ENCODE data around the gene TCL1A.
"Not testable (repeated sequence)": the region's sequence is repeated elsewhere in the genome, so short reads cannot be mapped to it uniquely, and the experiment has no call there.

The TCL1A gene

GRCh38 chr14:95677179-95677835 is 36.6 kb downstream of the TCL1A start:
- DNase-seq (ENCODE audit: low read depth), result no peak

DNA sequence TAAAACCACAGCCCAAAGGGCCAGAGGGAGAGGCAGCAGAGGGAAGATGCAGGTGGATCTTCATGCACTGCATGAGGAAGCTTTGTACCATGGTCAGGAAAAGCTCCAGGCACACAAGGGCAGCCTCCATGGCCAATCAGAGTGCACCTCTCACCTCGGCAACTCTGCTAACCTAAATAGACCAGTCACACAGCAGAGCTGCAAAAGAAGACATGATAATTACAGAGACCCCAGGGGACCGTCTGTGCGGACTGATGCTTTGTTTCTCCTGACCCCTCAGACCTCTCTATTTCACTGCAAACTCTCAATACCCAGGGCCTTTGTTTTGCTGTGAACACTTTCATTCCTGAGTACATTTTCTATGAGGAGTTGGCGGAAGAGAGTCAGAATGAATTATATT is 38.4 kb downstream of the TCL1A start:
- no peak for DNase-seq (ENCODE audit: low read depth)

GRCh38 chr14:95674613-95675012 is 39.3 kb downstream of the TCL1A start:
- no peak for DNase-seq (ENCODE audit: low read depth)

DNA sequence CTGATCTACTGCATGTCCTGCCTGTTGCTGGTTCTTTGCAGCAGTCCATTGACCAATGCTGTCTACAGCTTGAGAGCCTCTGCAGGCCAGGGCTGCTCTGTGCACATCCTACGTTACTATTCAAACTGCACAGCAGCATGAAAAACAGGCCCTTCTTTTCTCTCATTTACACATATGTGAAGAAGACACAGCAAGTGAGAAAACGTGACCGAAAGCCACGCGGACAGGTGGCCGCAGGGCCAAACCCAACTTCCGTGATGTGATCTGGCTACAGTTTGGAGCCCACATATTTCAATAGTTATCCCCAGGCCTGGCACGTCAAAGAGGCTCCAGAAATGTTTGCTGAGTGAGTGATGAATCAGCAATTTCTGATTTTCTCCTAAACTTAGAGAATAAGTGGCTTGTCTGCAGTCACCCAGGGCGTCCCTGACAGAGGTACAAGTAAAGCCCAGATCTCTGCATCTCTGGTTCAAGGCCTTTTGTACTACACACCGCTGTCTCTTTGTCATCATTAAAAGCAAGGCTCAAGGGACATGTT is 45.6 kb downstream of the TCL1A start:
- DNase-seq (ENCODE audit: low read depth), result no peak

- DNase-seq (ENCODE audit: low read depth), result no peak
Measured at GRCh38 chr14:95667249-95667693, 46.7 kb downstream of the TCL1A start.

DNA sequence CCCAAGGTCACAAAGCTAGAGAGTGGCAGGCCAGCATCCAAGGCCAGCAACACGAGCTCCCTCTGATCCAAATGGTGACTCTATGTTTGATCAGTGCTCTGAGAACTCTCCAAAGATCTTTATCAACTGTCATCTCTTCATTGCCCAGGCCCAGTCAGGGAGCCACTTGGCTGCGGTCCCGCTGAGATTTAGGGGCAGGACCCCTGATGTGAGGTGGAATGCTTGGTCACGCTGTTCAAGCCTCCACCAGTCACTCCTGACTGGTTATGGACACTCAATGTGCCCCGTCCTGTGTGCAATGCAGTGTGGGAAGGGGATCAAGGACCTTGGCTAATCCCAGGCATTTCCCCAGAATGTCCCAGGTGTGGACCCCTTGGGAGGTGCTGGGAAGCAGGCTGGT is 47.5 kb downstream of the TCL1A start:
- DNase-seq (ENCODE audit: low read depth), result no peak

DNA sequence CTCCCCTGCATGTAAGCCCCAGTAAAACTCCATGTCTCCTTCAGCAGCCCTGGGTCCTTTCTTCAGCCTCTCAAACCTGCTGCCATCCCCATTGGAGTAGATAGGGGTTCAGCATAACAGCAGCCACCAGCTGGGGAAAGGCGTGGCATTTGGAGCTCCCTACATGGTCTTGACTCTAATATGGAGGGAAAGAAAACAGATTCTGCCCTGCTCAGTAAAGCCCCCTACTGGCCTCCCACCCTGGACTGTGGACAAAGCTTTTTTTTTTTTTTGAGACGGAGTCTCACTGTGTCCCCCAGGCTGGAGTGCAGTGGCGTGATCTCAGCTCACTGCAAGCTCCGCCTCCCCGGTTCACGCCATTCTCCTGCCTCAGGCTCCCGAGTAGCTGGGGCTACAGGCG is 48.4 kb downstream of the TCL1A start:
- not testable (repeated sequence) for DNase-seq (ENCODE audit: low read depth)

GRCh38 chr14:95664546-95664945 is 49.4 kb downstream of the TCL1A start:
- DNase-seq (ENCODE audit: low read depth), result no peak

- DNase-seq (ENCODE audit: low read depth), result no peak
Measured at GRCh38 chr14:95664066-95664465, 49.9 kb downstream of the TCL1A start.

DNA sequence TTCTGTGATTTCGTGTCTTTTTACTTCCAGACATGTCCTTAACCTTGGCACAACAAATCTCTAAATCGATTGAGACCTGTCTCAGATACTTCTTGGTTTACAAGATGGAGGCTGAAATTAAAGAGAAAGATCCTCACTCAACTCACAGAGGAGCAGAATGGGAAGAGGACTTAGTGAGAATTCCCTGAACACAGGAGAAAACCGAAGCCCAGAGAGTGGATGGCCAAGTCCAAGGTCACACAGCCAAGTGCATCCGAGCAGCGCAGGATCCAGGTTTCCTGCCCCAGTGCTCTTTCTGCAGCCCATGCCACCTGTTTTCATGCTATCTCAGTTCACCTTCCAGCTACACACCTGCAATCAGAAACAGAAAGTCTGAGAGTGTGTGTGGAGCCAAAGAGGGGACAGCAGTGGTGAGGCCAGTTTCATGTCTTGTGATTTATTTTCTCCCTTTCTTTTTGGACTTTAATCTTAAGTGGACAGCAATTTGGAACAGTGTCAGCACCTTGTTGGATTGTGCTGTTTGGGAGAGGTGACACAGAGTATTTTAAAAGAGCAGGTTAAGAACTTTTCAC is 50.6 kb downstream of the TCL1A start:
- DNase-seq (ENCODE audit: low read depth), result no peak

DNA sequence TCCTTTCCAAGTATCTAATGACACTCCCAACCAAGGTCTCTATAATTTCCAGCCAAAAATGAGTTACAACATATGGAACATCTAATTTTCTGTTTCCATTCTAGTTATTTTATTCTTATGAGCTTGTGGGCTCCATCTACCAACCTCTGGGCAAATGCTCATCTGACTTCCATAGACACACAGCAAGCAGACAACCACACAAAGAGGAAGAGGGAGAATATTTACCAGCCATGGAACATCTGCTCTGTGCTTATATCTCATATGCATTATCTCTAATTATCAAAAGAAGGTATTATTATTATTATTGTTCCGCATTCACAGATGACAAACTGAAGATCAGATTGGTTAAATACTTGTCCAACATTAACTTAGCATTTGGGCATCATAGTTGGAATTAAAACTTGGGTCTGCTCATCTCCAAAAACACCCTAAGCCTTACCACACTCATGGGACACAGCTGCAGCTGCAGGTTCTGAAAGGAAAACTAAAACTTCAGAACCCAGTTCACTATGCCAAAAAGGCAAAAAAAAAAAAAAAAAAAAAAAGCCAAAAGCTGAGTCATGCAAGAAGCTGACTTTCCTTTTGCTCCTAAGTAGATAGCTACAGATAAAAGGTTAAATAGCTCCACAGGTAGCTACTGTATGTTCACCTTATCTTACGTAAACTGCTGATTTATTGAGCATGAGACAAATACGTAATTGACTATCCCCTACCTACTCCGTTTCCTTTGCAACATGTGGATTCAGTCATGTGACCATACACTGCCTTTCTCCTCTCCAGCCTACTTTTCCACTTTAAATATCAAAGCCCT is 51.3 kb downstream of the TCL1A start:
- no peak for DNase-seq (ENCODE audit: low read depth)

DNA sequence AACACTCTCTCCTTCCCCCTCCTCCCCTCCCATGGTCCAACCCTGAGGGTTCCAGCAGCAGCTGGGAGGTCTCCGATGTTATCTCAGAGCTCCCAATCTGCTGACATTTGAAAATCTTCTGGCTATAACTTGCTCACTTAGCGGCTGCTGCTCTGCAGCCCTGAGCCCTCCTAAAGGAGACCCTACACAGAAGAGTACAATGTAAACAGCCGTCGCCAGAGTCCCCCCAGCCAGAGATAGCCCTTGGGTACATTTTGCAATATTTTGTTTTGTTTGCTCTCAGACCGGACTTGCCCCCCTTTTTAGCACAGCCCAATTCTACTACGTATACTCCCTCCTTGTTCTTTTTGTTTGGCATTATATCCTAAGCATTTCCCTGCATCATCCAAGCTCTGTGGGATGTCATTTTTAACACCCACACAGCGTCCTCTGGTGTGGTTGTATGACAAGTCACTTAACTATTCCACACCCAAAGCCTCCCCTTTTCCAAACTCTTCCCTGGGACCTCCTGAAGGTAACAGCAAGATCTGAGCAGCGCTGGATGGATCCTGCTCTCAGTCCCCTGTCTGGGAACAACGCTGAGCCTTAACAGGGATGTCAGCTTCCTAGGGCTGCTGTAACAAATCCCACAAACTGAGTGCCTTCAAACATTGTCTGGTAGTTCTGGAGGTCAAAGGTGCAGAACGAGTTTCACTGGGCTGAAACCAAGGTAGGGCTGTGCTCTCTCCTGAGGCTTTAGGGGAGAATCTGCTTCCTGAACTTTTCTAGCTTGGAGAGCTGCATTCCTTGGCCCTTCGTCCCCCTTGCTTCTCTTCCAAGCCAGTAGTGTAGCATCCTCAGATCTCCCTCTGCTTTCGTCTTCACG is 53.0 kb downstream of the TCL1A start:
- no peak for DNase-seq (ENCODE audit: low read depth)

DNA sequence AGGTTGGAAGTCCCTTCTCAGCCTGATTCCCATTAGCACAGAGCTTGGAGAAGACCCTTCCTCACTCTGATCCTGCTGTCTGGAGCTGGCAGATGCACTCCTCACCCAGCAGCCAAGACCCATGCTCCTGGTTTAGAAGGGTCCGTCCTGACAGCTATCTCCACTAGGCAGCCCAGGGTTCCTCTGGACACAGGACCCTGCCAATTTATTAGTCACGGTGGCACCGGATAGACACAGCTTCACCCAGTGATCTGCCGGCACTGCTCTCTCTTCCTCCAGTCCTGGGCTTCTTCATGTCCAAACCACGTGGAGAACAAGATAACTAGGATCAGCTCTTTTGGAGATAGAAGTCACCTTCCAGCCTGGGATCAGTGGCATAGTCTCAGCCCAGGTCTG is 53.9 kb downstream of the TCL1A start:
- DNase-seq (ENCODE audit: low read depth), result no peak

Data from activated T-helper 1 cell treated with Interleukin-2 at 50 U/mL for 16 hours (primary cell).